ENCODE measurements around the gene HACE1. TPM values are rescaled to one million over a fixed set of nuclear protein-coding genes. Genes with fewer than 3 reads are reported as not detected.

The HACE1 gene
- 14.4 and 21.4 TPM in 2 replicates for total RNA-seq

GRCh38 chr6:104859225-104860146 lies at the start of gene HACE1:
Gene HACE1 (minus strand): TSS chr6:104859919. CDS start chr6:104859642, 277 bp downstream.

Other genes with a start within 250 kb of the HACE1 start
- not detected in 2 replicates for gene LIN28B, start 97.2 kb upstream of the HACE1 start, total RNA-seq